Stimulated activated CD4-positive, alpha-beta T cell treated with anti-CD3 and anti-CD28 coated beads, Interleukin-12 subunit alpha, Interleukin-12 subunit beta, amount 100 ng/mL, for 4 hours (primary cell): ENCODE measurements around the gene SPAG5.
"Not testable (repeated sequence)": the region's sequence is repeated elsewhere in the genome, so short reads cannot be mapped to it uniquely, and the experiment has no call there.

Experiments
- DNase-seq: peaks from one replicate; pipeline ENCODE4 v3.0.0-alpha.2; 2020

The SPAG5 gene

GRCh38 chr17:28612531-28612930 is 13.7 kb upstream of the SPAG5 start:
- no peak for DNase-seq

GRCh38 chr17:28610376-28610775 is 11.6 kb upstream of the SPAG5 start:
- DNase-seq, result no peak

DNA sequence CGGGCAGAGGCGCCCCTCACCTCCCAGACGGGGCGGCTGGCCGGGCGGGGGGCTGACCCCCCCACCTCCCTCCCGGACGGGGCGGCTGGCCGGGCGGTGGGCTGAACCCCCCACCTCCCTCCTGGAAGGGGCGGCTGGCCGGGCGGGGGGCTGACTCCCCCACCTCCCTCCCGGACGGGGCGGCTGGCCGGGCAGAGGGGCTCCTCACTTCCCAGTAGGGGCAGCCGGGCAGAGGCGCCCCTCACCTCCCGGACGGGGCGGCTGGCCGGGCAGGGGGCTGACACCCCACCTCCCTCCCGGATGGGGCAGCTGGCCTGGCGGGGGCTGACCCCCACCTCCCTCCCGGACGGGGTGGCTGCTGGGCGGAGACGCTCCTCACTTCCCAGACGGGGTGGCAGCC is 5.2 kb upstream of the SPAG5 start:
- DNase-seq, result not testable (repeated sequence)

DNA sequence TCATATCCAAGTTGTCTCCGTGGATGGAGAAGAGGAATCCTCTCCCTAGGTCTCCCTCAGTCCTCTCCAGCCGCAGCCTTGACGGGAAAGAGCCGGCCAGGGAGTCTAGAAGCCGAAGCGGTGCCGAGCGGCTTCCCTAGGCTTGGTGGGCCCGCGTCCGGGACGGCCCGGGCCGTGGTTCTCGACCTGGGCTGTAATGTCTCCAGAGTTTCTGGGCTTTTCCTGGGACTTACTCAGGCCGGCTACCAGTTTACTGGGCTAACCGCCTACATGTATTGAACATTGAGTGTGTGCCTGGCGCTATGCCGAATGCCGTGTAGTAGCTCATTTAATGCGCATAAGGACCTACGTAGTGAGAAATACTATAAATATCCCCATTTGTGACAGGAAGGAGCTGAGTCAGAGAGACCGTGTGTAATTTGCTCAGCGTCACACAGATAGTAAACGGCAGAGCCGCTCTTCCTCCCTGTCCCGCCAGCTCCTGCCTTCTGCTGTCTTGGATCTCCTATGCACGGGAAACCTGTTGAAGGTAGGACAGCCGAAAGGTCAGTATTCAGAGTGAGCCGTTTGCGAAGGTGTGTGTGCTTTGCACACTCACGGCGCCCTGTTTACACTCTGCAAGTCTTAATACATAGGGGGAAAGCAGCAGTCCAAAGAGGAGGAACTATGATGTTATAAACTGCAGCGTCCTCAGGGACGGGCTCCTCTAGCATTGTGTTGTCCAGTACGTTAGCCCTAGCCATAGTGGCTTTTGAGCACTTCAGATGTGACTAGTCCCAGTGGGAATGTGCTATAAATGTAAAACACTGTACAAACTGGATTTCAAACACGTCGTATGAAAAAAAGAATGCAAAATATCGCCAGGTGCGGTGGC is 723 bp upstream of the SPAG5 start:
- peak; percentile 57 for DNase-seq

GRCh38 chr17:28598389-28598788 is 436 bp downstream of the SPAG5 start:
- DNase-seq, result no peak

DNA sequence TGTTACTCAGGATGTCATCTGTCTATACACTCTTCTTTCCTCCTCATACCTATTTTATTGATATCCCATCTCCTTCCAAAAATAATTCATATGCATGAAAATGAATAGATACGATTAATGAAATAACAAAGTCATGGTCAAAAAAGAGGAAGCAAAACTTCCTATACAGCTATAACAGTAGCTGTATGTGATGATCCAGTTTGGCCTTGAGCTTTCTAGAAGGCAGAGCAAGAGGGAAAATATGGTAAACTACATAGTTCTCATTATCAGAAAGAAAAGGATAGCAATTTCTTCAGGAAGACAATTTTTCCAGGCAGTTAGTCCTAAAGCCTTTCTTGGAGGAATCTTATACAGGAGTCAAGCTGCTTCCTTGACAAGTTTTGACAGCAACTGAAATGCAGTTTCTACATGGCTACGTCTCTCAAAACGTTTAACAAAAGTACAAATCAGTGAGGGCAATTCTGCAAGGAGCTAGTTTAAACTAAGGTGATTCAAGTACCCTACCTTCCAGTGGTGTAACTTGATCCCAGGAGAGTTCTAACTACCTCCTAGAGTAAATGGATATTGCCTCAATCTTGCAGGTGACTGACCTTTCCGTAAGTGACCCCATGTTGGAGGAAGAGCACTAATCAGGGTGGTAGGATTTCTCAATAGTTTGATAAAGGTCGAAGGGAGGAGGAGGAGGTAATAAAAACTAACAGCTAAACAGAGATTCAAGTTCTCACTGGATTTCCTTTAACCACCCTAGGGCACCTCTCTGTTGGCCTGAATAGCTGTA is 1.0 kb downstream of the SPAG5 start:
- no peak for DNase-seq

- DNase-seq, result no peak
Observed at GRCh38 chr17:28592260-28592659, 6.6 kb downstream of the SPAG5 start.

- no peak for DNase-seq
Observed at GRCh38 chr17:28585851-28586250, 13.0 kb downstream of the SPAG5 start.

- DNase-seq, result no peak
Observed at GRCh38 chr17:28584434-28584833, 14.4 kb downstream of the SPAG5 start.

DNA sequence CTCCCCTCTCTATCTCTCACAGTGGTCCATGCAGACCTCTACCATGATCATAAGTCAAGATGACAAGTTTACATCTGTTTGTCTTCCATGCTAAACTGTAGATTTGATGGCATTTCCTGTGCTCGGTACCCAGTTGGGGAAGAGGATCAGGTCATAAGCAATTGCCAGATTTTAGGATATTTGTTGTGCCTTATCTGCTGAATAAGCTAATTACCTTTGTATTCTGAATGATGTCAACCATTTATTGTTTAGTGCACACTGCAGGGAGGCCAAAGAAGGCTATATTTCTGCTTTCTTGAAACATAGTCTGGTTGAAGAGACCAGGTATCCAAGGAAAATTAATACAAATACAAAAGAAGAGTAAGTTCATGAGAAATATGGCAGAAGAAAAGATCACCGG is 16.3 kb downstream of the SPAG5 start:
- no peak for DNase-seq

GRCh38 chr17:28580959-28581358 is 17.9 kb downstream of the SPAG5 start:
- no peak for DNase-seq

- DNase-seq, result no peak
Observed at GRCh38 chr17:28579526-28579925, 19.3 kb downstream of the SPAG5 start.

DNA sequence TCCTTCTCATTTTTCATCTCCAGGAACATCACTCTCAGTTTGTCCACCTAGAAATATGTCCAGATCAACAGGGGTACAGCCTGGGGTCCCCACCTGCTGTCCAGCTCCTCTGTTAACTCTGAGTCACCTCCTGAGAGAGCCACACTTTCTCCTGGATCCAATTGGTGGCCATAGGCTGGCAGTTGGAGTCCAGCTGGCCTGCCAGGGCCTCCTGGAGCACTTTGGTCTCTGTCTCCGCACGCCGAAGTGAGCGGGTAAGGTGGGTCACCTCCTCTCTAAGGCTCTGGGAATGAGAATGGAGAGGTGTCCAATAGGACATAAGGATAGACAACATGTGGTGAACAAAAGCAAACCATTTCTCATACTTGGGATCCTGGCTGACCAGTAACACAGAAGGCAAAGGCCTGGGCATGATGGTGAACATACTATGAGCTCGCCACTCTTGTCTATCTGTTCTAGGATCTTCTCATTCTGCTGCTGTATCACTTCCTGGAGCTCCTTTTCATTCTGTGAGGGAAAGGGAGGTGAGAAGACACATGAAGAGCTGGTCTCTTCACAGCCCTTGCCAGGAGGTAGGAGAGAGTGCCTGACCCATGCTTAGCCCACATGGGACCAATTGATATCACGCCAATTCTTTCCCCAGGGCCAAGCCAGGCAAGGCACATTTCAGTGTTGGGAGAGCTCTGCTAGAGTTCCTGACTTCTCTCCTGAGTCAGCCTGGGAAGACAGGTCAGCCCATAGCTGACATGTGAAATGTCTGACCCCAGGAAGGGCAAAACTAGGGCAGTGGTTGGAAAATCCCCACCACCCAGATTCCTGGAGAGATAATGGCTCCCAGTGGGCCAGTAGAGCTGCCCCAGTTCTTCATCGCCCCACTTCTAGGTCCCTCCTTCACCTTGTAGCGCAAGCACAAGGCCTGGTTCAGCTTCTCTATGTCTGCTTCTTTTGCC is 20.3 kb downstream of the SPAG5 start:
- DNase-seq, result no peak

DNA sequence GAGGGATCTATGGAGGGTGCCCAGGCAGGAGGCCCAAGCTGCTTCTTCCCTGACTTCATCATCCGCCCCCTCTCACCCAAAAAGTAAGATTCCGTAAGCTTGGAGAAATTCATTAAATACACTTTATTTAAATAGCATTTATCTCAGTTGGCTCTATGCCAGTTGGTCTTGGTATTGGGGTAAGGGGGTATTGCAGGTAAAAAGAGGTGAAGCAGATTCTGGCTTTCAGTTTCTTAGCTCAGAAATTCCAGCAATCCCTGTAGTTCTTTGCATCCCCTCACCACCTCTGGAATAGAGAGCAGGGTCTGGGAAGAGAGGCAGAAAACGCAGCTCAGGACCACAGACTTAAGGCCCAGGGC is 21.4 kb downstream of the SPAG5 start:
- no peak for DNase-seq

DNA sequence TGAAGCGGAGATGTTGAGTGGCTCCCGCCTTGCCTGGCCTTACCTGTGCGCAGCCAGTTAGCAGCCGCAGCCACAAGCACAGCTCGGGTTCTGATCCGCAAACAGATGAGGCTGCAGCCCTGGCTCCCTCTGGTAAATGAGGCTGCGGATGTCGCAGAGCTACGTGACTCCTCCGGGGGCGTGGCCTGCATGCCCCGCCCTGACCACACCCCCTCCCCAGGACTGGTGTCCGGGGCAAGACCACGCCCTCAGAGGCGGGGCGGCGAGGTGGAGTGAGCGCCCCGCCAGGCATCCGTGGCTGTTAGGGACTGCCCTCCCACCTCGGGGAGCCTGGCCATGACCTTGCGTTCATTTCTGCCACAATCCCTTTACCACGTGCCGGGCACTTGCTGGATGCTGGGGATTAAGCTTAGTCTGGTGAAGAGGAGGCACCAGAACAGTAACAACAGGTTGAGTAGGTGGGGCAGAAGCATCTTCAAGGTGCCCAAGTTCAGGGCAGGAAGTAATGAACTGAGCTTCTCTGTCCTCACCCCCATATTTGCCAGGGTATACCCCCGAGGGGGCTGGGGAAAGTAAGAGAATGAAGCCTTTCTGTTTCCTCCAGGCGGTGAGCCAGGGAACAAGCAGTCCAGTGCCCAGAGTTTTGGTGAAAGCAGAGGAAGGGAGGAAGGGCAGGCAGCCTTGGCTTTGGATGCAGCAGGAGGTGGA is 21.9 kb downstream of the SPAG5 start, which contains the start of gene ALDOC:
ALDOC (minus strand) TSS at position 138 of the 708 bp plus-strand sequence. CDS start 1,363 bp downstream, outside the sequence.
- peak; percentile 99 for DNase-seq

GRCh38 chr17:28576016-28576415 is 22.8 kb downstream of the SPAG5 start:
- DNase-seq, result not testable (repeated sequence)

- DNase-seq, result no peak
Observed at GRCh38 chr17:28575126-28575795, 23.6 kb downstream of the SPAG5 start.

DNA sequence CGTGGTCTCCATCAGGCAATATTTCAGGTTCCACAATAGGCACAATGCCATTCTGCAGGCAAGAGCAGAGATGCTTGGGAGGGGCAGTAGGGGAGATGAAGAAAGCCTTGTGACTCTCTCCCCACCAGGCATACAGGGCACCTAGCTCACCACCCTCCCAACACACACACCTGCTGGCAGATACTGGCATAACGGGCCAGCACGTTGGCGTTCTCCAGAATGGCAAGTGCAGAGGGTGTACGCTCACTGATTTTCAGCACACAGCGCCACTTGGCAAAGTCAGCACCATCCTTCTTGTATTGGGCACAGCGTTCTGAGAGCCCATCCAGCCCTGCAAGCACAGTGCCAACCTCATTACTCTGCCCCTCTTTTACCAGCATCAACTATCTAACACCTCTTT is 24.3 kb downstream of the SPAG5 start:
- DNase-seq, result no peak

- DNase-seq, result no peak
Observed at GRCh38 chr17:28573966-28574480, 24.8 kb downstream of the SPAG5 start.

- no peak for DNase-seq
Observed at GRCh38 chr17:28573521-28573920, 25.3 kb downstream of the SPAG5 start.

DNA sequence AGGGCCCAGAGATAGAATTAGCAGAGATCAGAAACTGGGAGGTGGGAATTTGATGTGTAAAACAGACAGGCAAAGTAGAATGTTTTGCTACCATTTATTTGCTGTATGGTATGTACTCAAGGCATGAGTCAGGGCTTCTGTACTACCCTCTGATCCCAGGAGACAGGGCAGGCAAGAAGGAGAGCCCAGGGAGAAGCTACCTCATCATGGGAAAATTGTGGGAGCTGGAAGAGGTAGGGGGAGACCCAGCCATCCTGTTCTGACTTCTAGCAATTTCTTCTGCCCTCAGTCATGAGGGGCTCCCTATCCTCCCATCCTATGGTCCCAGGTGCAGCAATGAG is 25.8 kb downstream of the SPAG5 start:
- DNase-seq, result no peak
